Loucy (cell line): ENCODE results near the gene EXOSC7.

Experiments used
- H2AFZ ChIP-seq: fragments of 200-600 bp; sonication (generic); 2 replicates; pipeline ENCODE4 v1.6.0; 2016; ENCODE audit warnings: antibody characterized with exemption, mild to moderate bottlenecking, low read length, moderate library complexity
- H3F3A ChIP-seq: fragments of 200-600 bp; 2 replicates; pipeline ENCODE4 v1.6.0; 2016; ENCODE audit warnings: antibody characterized with exemption, low read depth, mild to moderate bottlenecking
- H3K27me3 ChIP-seq: fragments of 200-600 bp; sonication (generic); 2 replicates; pipeline ENCODE4 v1.6.1; 2014; ENCODE audit warnings: low read length, mild to moderate bottlenecking; ENCODE audit not compliant: insufficient read depth, poor library complexity, severe bottlenecking
- H3K36me3 ChIP-seq: fragments of 200-600 bp; sonication (generic); 2 replicates; pipeline ENCODE4 v1.6.1; 2016; ENCODE audit warnings: low read length; ENCODE audit not compliant: insufficient read depth
- H3K4me1 ChIP-seq: fragments of 200-600 bp; sonication (generic); 2 replicates; pipeline ENCODE4 v1.5.1; 2014; ENCODE audit warnings: low read length, mild to moderate bottlenecking; ENCODE audit not compliant: insufficient read depth, poor library complexity, severe bottlenecking
- H3K4me2 ChIP-seq: fragments of 200-600 bp; sonication (generic); 2 replicates; pipeline ENCODE4 v1.6.0; 2014; ENCODE audit warnings: antibody characterized with exemption, low read length, low read depth, mild to moderate bottlenecking; ENCODE audit not compliant: poor library complexity, severe bottlenecking
- H3K4me3 ChIP-seq: fragments of 200-600 bp; sonication (generic); 2 replicates; pipeline ENCODE4 v1.5.1; 2014; ENCODE audit warnings: low read length, mild to moderate bottlenecking, mixed read lengths; ENCODE audit not compliant: poor library complexity, severe bottlenecking
- H3K79me2 ChIP-seq: fragments of 200-600 bp; sonication (generic); 2 replicates; pipeline ENCODE4 v1.6.1; 2014; ENCODE audit warnings: low read length; ENCODE audit not compliant: insufficient read depth
- H3K9ac ChIP-seq: fragments of 200-600 bp; sonication (generic); 2 replicates; pipeline ENCODE4 v1.6.0; 2014; ENCODE audit warnings: mild to moderate bottlenecking, low read depth, low read length, moderate library complexity; ENCODE audit not compliant: poor library complexity, severe bottlenecking
- H3K9me2 ChIP-seq: fragments of 200-600 bp; sonication (generic); replicated peaks from 2 replicates; pipeline ENCODE4 v1.6.1; 2016; ENCODE audit warnings: low read depth, low read length, mixed read lengths
- H3K9me3 ChIP-seq: fragments of 200-600 bp; sonication (generic); 2 replicates; pipeline ENCODE4 v1.6.1; 2014; ENCODE audit warnings: mild to moderate bottlenecking, antibody characterized with exemption, low read length, low read depth; ENCODE audit not compliant: insufficient read depth
- H4K20me1 ChIP-seq: fragments of 200-600 bp; sonication (generic); 2 replicates; pipeline ENCODE4 v1.6.0; 2014; ENCODE audit warnings: antibody characterized with exemption, low read length, mild to moderate bottlenecking; ENCODE audit not compliant: insufficient read depth, poor library complexity, severe bottlenecking
- EZH2phosphoT487 ChIP-seq: fragments of 200-600 bp; IDR thresholded peaks from 2 replicates; pipeline ENCODE4 v1.6.1; 2018; ENCODE audit warnings: antibody characterized with exemption, mild to moderate bottlenecking, moderate library complexity, borderline replicate concordance
- TF ChIP-seq, protein P1 (sequence below): fragments of 200-600 bp; sonication (generic); conservative IDR thresholded peaks from 2 replicates; pipeline ENCODE4 v1.5.1; 2014; ENCODE audit warnings: mild to moderate bottlenecking, antibody characterized with exemption, low read length

EXOSC7 gene

DNA sequence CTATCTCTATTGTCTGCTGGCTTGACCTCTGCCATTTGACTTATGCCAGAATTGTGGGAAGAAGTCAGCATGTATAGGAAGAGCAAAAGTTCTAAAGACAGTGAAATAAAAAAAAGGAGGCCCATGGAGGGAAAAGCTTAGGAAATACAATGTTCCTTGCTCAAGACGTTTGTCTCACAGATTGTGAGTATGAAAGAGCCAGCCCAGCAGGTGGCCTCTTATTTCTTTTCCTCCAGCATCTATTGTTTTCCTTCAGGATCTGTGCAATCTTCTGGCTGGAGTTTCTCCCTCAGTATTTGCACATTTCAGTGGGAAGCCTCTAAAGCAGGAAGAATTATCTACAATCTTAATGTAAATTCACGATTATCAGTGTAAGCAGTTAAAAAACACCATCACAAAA lies 43.8 kb upstream of the EXOSC7 start:
- Histone ChIP-seq H3K4me2 (no peak overlapping the region), H3K79me2 (no peaks in the 10 kb centered on the region), H3K36me3 (peaks cover 69% of the 10 kb centered on the region; the same call in 1 of the 2 replicates), H2AFZ (no peak overlapping the region), H4K20me1 (no peaks in the 10 kb centered on the region), H3K9ac (no peak overlapping the region), H3K4me3 (no peak overlapping the region), H3F3A (no peaks in the 10 kb centered on the region), H3K9me2 (no peaks in the 10 kb centered on the region), H3K27me3 (no peaks in the 10 kb centered on the region), H3K9me3 (no peaks in the 10 kb centered on the region), H3K4me1 (no peaks in the 10 kb centered on the region)
- TF ChIP-seq EZH2phosphoT487, result no peak
- TF ChIP-seq, protein P1, sequence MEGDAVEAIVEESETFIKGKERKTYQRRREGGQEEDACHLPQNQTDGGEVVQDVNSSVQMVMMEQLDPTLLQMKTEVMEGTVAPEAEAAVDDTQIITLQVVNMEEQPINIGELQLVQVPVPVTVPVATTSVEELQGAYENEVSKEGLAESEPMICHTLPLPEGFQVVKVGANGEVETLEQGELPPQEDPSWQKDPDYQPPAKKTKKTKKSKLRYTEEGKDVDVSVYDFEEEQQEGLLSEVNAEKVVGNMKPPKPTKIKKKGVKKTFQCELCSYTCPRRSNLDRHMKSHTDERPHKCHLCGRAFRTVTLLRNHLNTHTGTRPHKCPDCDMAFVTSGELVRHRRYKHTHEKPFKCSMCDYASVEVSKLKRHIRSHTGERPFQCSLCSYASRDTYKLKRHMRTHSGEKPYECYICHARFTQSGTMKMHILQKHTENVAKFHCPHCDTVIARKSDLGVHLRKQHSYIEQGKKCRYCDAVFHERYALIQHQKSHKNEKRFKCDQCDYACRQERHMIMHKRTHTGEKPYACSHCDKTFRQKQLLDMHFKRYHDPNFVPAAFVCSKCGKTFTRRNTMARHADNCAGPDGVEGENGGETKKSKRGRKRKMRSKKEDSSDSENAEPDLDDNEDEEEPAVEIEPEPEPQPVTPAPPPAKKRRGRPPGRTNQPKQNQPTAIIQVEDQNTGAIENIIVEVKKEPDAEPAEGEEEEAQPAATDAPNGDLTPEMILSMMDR, result no peak

DNA sequence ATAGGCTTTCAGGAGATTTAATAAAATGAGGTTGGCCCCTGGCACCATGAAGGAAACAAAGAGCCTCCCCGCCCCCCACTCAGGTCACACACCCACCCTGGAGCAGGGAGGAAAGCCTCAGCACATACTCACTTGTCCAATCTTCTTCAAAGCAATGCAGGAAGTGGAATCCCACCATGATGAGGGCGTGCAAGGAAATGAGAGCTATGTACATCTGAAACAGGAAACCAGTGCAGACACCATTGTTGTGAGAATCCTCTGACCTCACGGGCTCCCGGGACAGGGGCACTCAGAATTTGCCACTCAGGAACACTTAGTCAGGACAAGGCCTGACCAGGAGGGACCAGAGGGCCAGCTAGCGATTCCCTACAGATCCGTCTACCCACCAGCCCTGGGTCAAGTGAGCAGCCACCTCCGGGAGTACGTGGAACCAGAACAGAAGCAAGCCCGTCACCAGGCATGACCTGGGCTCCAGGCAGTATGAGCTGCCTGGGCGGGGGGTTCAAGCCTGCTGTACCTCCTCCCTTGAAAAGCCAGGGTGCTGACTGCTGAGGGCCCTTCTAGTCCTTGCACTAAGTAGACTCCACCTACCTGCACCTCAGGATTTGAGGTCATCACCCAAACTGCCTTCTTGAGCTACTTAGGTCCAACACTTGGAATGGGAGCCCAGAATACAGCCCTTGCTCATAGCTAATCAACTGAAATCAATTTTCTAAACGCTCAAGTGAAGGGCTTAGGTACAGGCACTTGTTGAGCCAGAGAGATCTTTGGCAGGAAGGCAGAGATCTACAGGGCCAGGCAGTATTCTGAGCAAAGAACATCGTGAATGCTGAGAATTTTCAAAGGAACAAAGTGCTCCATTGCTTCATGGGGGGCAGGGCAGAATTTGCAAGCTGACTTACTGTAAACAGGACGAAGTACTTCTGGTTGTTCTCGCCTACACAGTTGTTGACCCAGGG lies 42.8 kb upstream of the EXOSC7 start:
- H3K36me3 ChIP-seq, result peaks cover 71% of the 10 kb centered on the region; the same call in 1 of the 2 replicates
- TF ChIP-seq, protein P1, result no peak
- no peak for TF ChIP-seq EZH2phosphoT487
- H3K79me2 ChIP-seq, result no peaks in the 10 kb centered on the region
- H3K9ac ChIP-seq, result no peak overlapping the region
- H3K9me2 ChIP-seq, result no peaks in the 10 kb centered on the region
- no peak overlapping the region for H3K4me2 ChIP-seq
- no peaks in the 10 kb centered on the region for H3F3A ChIP-seq
- H2AFZ ChIP-seq, result no peak overlapping the region
- no peaks in the 10 kb centered on the region for H3K4me1 ChIP-seq
- H3K9me3 ChIP-seq, result no peaks in the 10 kb centered on the region
- no peak overlapping the region for H3K4me3 ChIP-seq
- H4K20me1 ChIP-seq, result no peaks in the 10 kb centered on the region
- H3K27me3 ChIP-seq, result no peaks in the 10 kb centered on the region

DNA sequence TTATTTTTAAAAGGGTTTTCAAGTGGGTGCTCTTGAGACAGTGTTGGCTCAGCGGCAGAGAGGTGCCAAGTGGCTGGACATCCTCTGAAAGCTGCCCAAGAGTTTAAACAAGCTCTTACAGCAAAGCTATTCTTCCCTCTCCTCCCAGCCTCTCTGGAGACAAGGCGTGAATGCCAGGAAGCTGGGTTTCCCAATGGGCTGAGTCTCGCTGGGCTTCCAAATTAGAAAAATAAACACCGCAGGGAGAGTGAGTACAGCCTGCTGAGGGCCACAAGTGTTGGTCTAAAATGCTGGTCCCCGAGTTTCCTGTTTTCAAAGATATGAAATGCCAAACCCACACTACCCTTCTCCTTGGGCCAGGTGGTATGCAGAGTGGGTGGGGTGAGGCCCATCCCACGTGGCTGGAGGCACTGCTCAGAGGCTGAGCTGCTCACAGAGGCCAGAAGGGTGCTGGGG lies 36.4 kb upstream of the EXOSC7 start:
- peaks cover 55% of the 10 kb centered on the region; the same call in 1 of the 2 replicates for H3K36me3 ChIP-seq

More for the DNA sequence above, 36.4 kb upstream of the EXOSC7 start:
- Histone ChIP-seq H3K79me2 (no peaks in the 10 kb centered on the region), H3K27me3 (no peaks in the 10 kb centered on the region), H3F3A (no peaks in the 10 kb centered on the region), H3K9me3 (no peaks in the 10 kb centered on the region), H2AFZ (no peak overlapping the region), H3K4me1 (no peaks in the 10 kb centered on the region), H3K4me2 (no peak overlapping the region), H3K4me3 (no peak overlapping the region), H3K9me2 (no peaks in the 10 kb centered on the region), H4K20me1 (no peaks in the 10 kb centered on the region), H3K9ac (no peak overlapping the region)
- TF ChIP-seq, protein P1, result no peak
- no peak for TF ChIP-seq EZH2phosphoT487
